ENCODE results near the gene MYBPH.

MYBPH gene, protein sequence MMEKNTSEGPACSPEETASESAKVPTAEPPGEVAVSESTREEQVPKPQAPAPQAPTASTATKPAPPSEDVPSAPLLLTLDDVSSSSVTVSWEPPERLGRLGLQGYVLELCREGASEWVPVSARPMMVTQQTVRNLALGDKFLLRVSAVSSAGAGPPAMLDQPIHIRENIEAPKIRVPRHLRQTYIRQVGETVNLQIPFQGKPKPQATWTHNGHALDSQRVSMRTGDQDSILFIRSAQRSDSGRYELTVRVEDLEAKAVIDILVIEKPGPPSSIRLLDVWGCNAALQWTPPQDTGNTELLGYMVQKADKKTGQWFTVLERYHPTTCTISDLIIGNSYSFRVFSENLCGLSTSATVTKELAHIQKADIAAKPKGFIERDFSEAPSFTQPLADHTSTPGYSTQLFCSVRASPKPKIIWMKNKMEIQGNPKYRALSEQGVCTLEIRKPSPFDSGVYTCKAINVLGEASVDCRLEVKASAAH

GRCh38 chr1:203175237-203175826 lies at the start of gene MYBPH:
MYBPH (minus strand) TSS chr1:203175826; CDS start chr1:203175755, 71 bp downstream.
- DNase-seq (ENCODE audit: low read depth in 2 of 2) = no peak

GRCh38 chr1:203225071-203225470 lies 49.4 kb upstream of the MYBPH start:
- DNase-seq (ENCODE audit: low read depth in 2 of 2) = no peak

DNA sequence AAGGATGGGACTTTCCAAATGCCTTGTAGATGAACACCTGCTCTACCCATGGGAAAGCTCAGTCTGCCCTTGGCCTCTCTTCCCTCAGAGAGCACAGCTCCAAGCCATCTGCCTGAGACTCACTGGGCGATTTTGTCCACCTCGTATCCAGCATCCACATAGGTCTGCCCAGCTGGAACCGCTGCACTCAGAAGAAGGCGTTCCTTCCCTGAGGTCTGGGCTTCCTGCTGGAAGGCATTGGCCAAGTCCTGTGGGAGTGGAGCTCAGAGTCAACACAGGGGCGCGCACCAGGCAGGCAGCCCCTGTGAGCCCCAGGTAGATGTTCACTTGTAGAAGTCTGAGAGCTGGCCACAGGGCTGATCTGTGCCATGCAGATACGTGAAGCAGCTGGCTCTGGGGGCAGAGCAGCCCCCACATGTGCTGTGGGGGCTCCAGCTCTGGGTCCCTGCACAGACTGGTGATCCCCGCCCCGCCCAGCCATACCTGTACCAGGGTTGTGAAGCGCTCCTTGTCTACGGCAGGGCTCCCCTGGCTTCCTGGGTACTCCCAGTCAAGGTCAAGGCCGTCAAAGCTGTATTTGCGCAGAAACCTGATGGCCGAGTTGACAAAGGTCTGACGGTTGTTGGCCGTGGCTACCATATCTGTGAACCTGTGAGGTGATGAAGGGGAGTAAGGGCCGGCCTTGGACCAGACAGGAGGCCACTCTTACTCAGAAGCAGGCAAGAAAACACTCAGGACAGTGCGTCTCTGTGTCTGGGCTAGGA lies 47.6 kb upstream of the MYBPH start:
- no peak for DNase-seq (ENCODE audit: low read depth in 2 of 2)

- no peak for DNase-seq (ENCODE audit: low read depth in 2 of 2)
Observed at GRCh38 chr1:203219934-203220333, 44.3 kb upstream of the MYBPH start.

DNA sequence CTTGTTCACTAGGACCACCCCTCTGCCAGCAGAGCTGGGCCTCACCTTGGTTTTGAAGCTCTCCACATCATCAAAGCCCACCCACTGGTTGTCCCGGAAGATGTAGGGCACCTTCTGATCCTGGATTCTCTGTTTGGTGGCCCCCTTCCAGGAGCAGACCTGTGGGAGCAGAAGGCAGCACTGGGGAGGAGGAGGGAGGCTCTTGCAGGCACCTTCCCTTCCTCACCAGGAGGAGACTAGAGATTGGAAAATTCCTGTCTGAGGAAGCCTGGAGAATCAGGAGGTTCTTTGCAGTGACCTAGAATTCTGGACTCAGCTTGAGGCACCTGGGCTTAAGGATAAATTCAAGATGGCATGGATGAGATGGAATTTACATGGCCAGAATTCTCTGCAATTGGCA lies 43.5 kb upstream of the MYBPH start:
- no peak for DNase-seq (ENCODE audit: low read depth in 2 of 2)

- no peak for DNase-seq (ENCODE audit: low read depth in 2 of 2)
Observed at GRCh38 chr1:203217668-203218067, 42.0 kb upstream of the MYBPH start.

DNA sequence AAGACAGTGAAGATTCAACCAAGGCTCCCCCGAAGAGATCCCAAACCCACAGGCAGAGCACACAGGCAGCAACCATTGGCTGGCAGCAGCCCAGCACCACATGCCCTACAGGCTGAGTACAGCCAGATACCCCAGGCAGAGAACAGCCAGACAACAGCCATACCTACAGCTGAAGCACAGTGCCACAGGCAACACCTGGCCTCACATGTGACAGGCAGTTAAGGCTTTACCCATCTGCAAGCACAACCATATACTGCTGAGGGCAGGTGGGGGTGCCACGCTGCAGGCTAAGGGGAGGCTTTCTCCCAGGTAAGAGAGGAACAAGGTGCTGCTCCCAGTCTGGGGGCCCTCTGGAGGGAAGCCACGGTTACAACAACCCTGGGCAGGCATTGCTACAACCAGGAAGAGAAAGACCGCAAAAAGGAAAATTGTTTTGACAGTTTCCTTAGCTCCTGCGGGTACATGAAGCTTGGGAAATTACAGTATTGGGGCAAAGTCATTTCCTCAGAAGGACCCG lies 41.6 kb upstream of the MYBPH start:
- no peak for DNase-seq (ENCODE audit: low read depth in 2 of 2)

DNA sequence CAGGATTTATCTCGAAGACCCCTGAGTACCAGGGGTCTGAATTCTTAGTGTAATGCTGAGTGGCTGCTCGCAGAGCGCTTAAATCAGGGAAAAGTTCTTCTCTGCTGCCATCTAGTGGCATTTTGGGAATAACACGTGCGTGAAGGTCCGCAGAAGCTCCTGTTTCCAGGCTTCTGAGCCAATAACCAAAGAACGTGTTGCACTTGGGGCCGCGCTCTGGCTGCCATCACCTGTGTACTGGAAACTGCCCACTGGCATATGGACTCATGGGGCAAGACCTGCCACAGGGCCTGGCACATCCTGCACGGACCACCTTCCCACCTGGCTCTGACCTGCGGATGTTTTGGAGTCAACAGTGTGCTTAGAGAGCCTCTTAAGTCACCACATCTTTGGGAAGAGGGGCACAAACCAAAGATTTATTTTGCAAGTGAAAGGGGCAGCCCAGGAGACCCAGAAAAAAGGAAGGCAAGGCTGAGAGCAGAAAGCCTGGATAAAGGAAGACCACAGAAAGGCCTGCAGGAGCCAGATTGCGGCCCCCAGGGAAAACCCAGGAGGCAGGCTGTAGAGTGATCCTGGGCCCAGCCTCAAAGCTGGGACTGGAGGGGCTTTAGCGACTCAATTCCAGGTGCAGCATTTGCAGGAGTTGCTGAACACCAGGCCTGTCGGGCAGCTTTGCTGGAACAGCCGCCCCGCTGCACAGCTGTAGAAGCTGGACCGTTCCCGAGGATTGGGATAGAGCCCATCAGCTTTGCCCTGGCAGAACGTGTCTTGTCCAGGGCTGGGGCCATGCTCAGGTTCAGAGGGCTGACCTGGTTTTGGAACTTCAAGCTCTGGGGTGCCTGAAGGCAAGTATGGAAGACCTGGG lies 40.9 kb upstream of the MYBPH start:
- DNase-seq (ENCODE audit: low read depth in 2 of 2) = peak in 1 of 2 experiments; percentile 19

DNA sequence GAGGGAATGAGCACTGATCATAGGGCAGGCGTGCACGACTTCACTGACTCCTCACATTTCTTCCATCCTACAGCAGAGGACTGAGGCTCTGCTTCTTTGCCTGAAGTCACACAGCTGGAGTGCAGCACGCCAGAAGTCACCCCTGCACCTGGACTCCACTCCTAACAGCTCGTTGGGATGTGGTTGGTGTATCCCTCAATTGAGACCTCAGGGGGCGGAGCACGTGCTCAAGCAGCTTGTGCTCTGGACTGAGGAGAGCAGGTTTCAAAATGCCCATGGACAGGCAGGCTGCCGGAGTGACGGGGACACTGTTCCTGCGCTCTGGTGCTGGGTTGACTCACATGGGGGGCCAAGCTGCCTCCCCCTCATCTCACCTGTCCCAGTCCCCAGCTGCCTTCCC lies 39.9 kb upstream of the MYBPH start:
- DNase-seq (ENCODE audit: low read depth in 2 of 2) = no peak

DNA sequence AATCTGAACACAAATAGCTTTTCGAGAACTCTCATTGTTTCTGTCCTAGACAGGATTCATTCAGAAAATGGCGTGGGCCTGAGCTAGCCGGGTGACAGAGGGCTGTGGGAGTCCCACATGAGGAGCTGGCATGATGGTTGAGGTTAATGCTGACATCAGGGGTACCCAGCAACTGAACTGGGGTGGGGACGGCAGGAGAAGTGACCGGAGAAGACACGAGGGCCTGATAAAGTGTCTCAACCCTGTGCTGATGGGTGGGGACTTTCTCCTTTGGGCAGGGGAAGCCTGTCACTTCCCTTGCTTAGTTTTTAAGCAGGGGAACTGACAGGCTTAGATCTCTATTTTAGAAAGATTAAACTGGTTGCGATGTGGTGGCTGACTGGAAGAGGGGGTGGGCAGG lies 39.2 kb upstream of the MYBPH start:
- no peak for DNase-seq (ENCODE audit: low read depth in 2 of 2)

DNA sequence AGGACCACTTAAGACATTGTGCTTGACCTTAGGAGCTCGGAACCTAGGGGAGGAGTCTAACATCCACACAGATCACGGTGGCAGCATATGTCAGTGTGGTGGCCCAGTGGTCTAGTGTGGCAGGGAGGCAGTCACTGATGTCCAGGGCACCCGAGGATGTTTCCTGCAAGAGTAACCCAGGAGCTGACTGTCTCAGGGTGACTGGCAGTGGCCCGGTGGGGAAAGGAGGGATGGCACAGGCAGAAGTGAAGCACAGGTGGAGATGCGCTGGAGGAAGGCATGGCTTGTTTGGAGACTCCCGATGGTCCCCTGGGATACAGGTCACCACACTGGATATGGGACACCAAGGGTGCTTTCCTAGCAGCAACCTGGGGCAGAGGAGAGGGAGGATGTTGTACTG lies 37.5 kb upstream of the MYBPH start:
- no peak for DNase-seq (ENCODE audit: low read depth in 2 of 2)

GRCh38 chr1:203211812-203212211 lies 36.2 kb upstream of the MYBPH start:
- DNase-seq (ENCODE audit: low read depth in 2 of 2) = no peak

DNA sequence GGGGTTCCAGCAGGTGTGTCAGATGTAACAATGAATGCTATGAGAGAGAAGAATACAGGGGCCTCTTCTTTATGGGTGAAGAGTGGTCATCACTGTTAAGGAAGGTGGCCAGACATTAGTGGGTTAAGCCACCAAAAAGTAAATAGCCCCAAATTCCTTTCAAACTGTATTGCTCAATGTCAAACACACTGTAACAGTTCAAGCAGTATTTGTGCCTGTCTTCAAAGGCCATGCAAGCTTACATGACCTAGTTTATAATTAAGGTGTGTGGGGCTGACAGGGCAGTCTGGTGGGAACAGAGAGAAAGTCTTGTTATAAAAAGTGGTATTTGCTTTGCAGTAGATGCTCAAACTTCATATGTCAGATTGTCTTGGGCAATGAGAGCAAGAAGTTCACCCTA lies 35.4 kb upstream of the MYBPH start:
- no peak for DNase-seq (ENCODE audit: low read depth in 2 of 2)

DNA sequence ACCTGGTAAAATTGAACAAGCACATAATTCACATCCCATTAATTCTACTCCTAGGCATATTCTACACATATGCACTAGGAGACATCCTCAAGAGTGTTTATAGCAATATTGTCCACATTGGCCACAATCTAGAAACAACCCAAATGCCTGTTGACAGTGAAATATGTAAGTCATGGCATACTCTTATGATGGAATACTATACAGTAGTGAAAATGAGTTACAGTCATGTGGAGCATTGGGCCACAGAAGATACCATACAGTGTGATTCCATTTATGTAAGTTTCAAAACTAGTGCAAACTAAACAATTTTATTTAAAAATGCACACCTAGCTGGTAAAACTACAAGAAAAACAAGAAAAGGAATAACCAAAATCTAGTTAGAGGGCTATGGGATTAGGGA lies 34.7 kb upstream of the MYBPH start:
- DNase-seq (ENCODE audit: low read depth in 2 of 2) = no peak

GRCh38 chr1:203208181-203208580 lies 32.6 kb upstream of the MYBPH start:
- DNase-seq (ENCODE audit: low read depth in 2 of 2) = no peak

DNA sequence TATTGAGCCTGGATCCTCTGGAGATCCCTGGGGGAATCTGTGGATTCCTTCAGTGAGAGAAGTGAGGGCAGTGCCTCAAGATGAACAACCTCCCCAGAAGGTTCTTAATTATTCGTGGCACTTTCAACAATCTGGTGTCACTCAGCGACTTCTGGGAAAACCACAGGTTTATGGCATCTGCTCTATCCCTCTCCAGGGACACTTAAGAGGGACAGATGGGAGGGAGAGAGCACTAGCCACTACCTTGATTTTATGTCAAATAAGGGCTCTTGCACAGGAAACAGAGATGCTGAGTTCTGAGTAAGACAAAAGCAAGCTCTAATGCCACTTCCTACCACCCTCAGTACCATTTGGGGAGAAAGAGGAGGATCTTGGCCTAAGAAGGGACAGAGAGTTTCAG lies 32.1 kb upstream of the MYBPH start:
- no peak for DNase-seq (ENCODE audit: low read depth in 2 of 2)

DNA sequence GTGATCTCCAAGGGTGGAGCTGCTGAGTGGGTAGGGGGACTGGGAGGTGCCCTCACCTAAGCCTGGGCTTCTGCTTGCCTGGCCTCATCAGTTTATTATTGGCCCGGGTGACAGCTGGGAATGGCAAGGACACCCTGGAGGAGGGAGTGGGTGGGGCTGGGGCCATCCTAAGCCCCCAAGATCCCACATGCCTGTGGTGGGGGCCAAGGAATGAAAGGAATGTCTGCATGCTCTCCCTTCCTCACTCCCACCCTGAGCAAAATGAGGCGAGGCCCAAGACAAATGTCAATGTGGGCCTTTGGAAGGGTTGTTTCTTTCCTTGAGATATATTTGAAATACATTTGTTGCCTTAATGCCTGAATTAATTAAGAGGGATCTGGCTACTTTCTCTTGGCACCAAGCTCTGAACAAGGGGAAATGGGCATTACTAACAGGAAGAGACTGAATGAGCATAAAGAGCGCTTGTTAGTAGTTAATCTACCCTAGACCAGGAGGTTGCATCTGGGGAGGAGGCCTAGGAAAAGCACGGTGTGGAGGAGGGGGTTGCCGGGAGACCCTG lies 30.6 kb upstream of the MYBPH start:
- DNase-seq (ENCODE audit: low read depth in 2 of 2) = no peak

- DNase-seq (ENCODE audit: low read depth in 2 of 2) = no peak
Observed at GRCh38 chr1:203204756-203205155, 29.1 kb upstream of the MYBPH start.

DNA sequence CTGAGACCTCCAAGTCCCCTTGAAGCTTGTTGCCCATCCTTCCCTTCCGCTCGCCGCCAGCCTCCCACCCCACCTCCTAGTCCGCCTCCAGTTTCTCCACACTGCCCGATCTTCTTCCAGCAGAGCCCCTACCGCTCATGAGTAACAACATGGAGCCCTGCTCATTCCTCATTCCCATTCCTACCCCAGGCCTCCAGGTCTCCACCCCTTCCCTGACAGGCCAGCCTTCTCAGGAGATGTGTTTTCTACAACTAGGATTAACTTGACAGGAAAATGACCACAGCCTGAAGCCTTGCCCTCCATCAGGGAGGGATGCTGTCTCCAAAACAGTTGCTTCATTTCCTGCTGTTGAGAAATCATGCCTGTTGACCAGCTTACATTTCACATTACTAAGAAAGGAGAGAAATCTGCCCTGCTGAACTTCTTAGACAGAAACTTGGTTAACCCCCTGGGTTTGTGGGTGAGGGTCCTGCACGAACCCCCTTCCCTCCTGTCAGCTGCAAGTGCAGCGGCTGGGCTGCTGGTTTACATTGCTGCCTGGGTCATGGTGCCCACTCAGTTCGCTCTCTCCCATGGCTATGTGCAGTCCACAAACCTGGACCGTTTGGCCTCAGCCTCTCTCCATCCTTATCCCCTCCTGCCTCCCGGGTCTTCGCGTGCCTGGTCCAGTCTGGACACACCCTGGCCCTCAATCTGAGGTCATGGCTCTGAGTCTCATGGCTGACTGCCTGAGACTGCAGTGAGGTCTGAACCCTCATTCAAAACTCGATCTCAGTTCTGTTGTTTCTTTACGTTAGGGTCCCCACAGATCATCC lies 27.0 kb upstream of the MYBPH start:
- DNase-seq (ENCODE audit: low read depth in 2 of 2) = peak; percentile 18 to 24

DNA sequence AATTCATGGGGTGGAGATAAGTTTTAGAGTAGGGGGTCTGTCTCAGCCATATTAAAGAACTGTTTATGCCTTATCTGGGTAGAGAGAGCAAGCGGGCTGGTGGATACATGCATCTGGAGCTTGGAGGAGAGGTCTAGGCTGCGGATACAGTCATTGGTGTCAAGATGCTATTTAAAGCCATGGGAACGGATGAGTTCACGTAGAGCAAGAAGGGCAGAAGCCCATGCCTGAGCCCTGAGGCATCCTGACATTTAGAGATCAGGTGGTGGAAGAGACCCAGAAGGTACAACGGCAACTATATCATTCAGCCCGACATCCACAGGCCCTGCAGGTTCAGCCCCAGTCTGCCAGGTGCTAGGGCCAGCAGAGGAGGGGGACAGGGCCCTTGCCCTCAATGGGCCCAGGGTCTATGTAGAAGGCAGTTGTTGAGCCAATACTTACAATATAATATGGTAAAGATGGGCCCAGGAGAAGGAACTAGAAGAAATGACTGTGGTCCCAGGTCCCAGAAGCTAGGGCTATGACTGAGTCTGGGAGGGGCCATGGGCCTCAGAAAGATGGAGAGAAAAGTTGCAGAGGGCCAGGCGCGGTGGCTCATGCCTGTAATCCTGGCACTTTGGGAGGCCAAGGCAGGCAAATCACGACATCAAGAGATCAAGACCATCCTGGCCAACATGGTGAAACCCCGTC lies 26.0 kb upstream of the MYBPH start:
- no peak for DNase-seq (ENCODE audit: low read depth in 2 of 2)
